ENCODE data around the gene PADI6. TPM values are rescaled to one million over a fixed set of nuclear protein-coding genes. Genes with fewer than 3 reads are reported as not detected.

Gene PADI6
- total RNA-seq, 1 donor from 2014 or later: not detected

DNA sequence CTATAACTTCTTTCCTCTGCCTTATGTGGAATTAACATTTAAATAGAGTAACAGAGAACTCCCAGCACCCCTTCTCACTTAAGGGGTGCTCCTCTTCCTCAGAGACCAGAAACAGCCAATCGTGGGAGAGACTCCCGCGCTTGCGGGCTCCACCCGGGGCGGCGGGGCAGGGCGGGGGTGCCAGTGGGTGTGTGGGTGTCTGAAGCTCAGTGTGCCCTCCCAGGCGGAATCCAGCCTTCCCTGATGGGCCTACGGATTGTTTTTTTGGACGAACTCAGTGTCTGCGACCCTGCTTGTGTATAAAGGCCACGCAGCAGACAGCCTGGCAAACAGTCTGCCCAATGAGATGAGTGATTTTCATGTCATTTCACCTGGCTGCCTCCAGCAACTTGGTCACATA lies 61.3 kb downstream of the PADI6 start:
- no peak overlapping the region for H3K27ac Mint-ChIP-seq
- TF ChIP-seq, protein P1, sequence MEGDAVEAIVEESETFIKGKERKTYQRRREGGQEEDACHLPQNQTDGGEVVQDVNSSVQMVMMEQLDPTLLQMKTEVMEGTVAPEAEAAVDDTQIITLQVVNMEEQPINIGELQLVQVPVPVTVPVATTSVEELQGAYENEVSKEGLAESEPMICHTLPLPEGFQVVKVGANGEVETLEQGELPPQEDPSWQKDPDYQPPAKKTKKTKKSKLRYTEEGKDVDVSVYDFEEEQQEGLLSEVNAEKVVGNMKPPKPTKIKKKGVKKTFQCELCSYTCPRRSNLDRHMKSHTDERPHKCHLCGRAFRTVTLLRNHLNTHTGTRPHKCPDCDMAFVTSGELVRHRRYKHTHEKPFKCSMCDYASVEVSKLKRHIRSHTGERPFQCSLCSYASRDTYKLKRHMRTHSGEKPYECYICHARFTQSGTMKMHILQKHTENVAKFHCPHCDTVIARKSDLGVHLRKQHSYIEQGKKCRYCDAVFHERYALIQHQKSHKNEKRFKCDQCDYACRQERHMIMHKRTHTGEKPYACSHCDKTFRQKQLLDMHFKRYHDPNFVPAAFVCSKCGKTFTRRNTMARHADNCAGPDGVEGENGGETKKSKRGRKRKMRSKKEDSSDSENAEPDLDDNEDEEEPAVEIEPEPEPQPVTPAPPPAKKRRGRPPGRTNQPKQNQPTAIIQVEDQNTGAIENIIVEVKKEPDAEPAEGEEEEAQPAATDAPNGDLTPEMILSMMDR (conservative IDR thresholded peaks at IDR 0.05): no peak
- no peaks in the 10 kb centered on the region for H3K9me3 Mint-ChIP-seq
- no peak for DNase-seq (ENCODE audit: extremely low spot score, unreplicated experiment)
- H3K27me3 Mint-ChIP-seq: no peaks in the 10 kb centered on the region
- peaks cover 26% of the 10 kb centered on the region for H3K36me3 Mint-ChIP-seq
- no peak overlapping the region for H3K4me3 Mint-ChIP-seq
- H3K4me1 Mint-ChIP-seq (ENCODE audit: unreplicated experiment): peaks cover 26% of the 10 kb centered on the region

DNA sequence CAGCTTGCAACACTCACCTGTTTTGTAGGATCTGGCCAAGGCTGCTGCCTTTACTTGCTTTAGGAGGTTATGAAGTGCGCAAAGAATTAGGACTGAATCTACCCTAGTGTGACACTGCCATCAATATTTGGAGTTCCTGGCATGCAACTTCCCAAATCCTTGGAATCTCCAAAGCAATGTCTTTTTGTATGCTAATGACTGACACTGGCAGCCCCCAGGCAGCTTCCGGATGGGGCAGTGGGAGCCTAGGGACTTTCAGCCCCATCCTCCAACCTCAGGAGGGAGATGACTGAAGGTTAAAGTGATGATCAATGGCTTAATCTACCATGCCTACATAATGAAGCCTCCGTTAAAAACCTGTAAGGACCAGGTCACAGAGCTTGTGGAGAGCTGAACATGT lies 62.0 kb downstream of the PADI6 start:
- Mint-ChIP-seq H3K9me3 (no peaks in the 10 kb centered on the region), H3K36me3 (peaks cover 23% of the 10 kb centered on the region)
- TF ChIP-seq, protein P1 (conservative IDR thresholded peaks at IDR 0.05): no peak

DNA sequence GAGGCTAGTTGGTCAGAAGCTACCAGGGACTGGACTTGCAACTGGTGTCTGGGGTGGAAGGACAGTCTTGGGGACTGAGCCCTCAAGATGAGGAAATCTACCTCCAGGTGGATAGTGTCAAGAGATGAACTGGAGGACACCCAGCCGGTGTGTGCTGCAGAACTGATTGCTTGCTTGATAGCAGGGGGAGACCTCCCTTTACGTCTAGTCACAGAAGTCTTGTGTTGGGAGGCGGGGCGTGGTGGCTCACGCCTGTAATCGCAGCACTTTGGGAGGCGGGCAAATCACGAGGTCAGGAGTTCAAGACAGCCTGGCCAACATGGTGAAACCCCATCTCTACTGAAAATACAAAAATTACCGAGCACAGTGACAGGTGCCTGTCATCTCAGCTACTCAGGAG lies 62.6 kb downstream of the PADI6 start:
- no peak for DNase-seq (ENCODE audit: extremely low spot score, unreplicated experiment)
- H3K4me3 Mint-ChIP-seq: peak overlapping the region; percentile 60

More for the DNA sequence above, 62.0 kb downstream of the PADI6 start:
- Mint-ChIP-seq H3K27me3 (peaks cover under 1% of the 10 kb centered on the region), H3K4me1 (ENCODE audit: unreplicated experiment) (peaks cover 21% of the 10 kb centered on the region), H3K27ac (no peak overlapping the region), H3K4me3 (no peak overlapping the region)
- DNase-seq (ENCODE audit: extremely low spot score, unreplicated experiment): no peak

DNA sequence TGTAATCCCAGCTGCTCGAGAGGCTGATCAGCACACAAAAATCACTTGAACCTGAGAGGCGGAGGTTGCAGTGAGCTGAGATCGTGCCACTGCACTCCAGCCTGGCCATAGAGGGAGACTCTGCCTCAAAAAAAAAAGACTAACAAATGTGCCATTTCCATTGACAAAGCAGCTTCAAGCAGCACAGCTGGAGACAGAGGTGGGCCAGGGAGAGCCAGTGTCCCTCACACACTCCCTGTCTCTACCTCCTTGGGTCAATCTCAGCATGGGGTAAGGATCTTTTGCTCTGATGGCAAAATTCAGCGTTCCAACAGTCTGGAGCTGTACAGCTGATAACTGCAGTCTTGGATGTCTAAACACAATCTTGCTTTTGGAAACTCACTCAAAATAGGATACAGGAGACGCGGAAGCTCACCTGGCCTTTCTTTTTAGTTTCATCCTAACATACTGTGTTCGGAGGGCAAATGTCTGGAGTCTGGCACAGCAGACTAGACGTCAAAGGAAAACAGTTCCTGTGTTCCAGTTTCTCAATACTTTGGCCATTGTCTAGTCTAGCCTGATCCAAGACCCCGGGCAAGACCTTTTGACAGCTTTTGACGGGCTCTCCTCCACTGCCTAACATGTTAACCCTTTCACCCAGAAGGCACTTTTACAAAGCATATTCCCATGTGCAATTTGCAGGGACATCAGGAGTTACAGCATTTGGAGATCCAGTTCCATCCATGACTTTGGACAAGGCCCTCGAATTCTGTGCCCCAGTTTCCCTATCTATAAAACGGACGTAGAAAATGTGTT lies 64.6 kb downstream of the PADI6 start:
- TF ChIP-seq, protein P1 (conservative IDR thresholded peaks at IDR 0.05): no peak
- Mint-ChIP-seq H3K4me3 (peak overlapping the region; percentile 83), H3K27ac (peak overlapping the region; percentile 75), H3K27me3 (peaks cover 17% of the 10 kb centered on the region), H3K36me3 (peaks cover 21% of the 10 kb centered on the region), H3K9me3 (no peaks in the 10 kb centered on the region), H3K4me1 (ENCODE audit: unreplicated experiment) (peaks cover 36% of the 10 kb centered on the region)
- no peak for DNase-seq (ENCODE audit: extremely low spot score, unreplicated experiment)

More for the DNA sequence above, 62.6 kb downstream of the PADI6 start:
- TF ChIP-seq, protein P1 (conservative IDR thresholded peaks at IDR 0.05): no peak
- Mint-ChIP-seq H3K27me3 (peaks cover 5% of the 10 kb centered on the region), H3K4me1 (ENCODE audit: unreplicated experiment) (peaks cover 21% of the 10 kb centered on the region), H3K9me3 (no peaks in the 10 kb centered on the region), H3K36me3 (peaks cover 23% of the 10 kb centered on the region), H3K27ac (peak overlapping the region; percentile 59)

DNA sequence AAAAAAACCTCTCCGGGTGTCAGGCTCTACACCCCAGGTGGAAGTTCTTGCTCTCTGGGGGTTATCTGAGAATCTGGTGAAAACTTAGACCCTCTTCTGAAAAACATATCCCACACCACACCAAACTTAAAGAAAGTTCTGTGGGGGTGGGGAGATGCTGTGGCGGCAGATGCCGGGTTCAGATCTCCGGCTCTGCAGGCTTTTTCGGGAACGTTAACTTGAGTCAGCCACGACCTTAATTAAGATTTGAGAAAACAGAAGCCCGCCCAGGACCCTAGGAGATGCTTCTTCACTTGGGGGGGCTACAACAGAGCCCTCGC lies 65.2 kb downstream of the PADI6 start:
- Mint-ChIP-seq H3K9me3 (no peaks in the 10 kb centered on the region), H3K4me3 (peak overlapping the region; percentile 83), H3K36me3 (peaks cover 18% of the 10 kb centered on the region), H3K27me3 (peaks cover 20% of the 10 kb centered on the region), H3K4me1 (ENCODE audit: unreplicated experiment) (peaks cover 38% of the 10 kb centered on the region), H3K27ac (peak overlapping the region; percentile 75)
- no peak for DNase-seq (ENCODE audit: extremely low spot score, unreplicated experiment)
- TF ChIP-seq, protein P1 (conservative IDR thresholded peaks at IDR 0.05): no peak
